Parathyroid adenoma (tissue), 2 donors: ENCODE data around the gene DHX35.

ENCODE experiments used
- H2AFZ ChIP-seq: fragments of 300-600 bp; sonication (generic); one replicate; pipeline ENCODE4 v1.7.0; 2017; ENCODE audit warnings: antibody characterized with exemption, mild to moderate bottlenecking
- H3K27ac ChIP-seq: fragments of 300-600 bp; sonication (generic); one replicate; pipeline ENCODE4 v1.7.0; 2017
- H3K27me3 ChIP-seq: fragments of 300-600 bp; sonication (generic); one replicate; pipeline ENCODE4 v1.7.0; 2017; ENCODE audit warnings: low read length; ENCODE audit not compliant: control insufficient read depth, insufficient read depth
- H3K36me3 ChIP-seq: fragments of 300-600 bp; sonication (generic); one replicate; pipeline ENCODE4 v1.7.0; 2017; ENCODE audit warnings: low read length; ENCODE audit not compliant: control insufficient read depth, insufficient read depth
- H3K4me1 ChIP-seq: fragments of 300-600 bp; sonication (generic); one replicate; pipeline ENCODE4 v1.7.0; 2017; ENCODE audit warnings: control low read depth
- H3K4me2 ChIP-seq: fragments of 300-600 bp; sonication (generic); one replicate; pipeline ENCODE4 v1.7.0; 2017; ENCODE audit warnings: low read length
- H3K4me3 ChIP-seq: fragments of 300-600 bp; sonication (generic); one replicate; pipeline ENCODE4 v1.7.0; 2017; ENCODE audit warnings: low read depth, low read length
- H3K79me2 ChIP-seq: fragments of 300-600 bp; sonication (generic); one replicate; pipeline ENCODE4 v1.7.0; 2017; ENCODE audit warnings: control low read depth
- H3K9ac ChIP-seq: fragments of 300-600 bp; sonication (generic); one replicate; pipeline ENCODE4 v1.7.0; 2017; ENCODE audit warnings: mild to moderate bottlenecking
- H3K9me3 ChIP-seq: fragments of 300-600 bp; sonication (generic); one replicate; pipeline ENCODE4 v1.7.0; 2017; ENCODE audit warnings: low read length; ENCODE audit not compliant: control insufficient read depth
- TF ChIP-seq, protein P1 (sequence below): fragments of 300-600 bp; sonication (generic); IDR thresholded peaks from one replicate; pipeline ENCODE4 v1.7.0; 2017; ENCODE audit warnings: antibody characterized with exemption, mild to moderate bottlenecking
- donor health status: primary hyperparathyroidism.

The DHX35 gene

DNA sequence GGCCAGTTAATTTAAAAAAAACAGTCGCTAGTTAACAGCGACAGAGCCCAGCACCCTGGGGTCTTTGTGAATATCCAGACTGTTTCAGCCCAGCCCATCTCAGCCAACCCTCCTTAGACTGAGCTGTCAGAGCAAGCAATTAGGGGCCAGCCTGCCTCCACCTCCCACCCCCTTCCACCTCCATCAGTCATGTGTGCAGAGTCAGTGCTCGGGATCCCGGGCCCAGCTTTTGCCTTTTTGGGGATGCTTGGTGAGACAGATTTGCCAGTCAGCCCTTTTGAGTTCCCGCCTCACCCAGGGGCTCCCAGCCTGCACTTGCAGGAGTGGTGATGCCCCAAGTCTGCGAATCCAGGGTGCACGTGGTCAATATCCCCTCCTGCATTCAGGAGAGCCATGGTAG is 42.5 kb upstream of the DHX35 start:
- TF ChIP-seq, protein P1, sequence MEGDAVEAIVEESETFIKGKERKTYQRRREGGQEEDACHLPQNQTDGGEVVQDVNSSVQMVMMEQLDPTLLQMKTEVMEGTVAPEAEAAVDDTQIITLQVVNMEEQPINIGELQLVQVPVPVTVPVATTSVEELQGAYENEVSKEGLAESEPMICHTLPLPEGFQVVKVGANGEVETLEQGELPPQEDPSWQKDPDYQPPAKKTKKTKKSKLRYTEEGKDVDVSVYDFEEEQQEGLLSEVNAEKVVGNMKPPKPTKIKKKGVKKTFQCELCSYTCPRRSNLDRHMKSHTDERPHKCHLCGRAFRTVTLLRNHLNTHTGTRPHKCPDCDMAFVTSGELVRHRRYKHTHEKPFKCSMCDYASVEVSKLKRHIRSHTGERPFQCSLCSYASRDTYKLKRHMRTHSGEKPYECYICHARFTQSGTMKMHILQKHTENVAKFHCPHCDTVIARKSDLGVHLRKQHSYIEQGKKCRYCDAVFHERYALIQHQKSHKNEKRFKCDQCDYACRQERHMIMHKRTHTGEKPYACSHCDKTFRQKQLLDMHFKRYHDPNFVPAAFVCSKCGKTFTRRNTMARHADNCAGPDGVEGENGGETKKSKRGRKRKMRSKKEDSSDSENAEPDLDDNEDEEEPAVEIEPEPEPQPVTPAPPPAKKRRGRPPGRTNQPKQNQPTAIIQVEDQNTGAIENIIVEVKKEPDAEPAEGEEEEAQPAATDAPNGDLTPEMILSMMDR, result no peak
- Histone ChIP-seq H3K9me3 (no peaks in the 10 kb centered on the region), H2AFZ (no peak overlapping the region), H3K9ac (no peak overlapping the region), H3K4me1 (no peaks in the 10 kb centered on the region), H3K36me3 (no peaks in the 10 kb centered on the region), H3K27ac (no peak overlapping the region), H3K27me3 (no peaks in the 10 kb centered on the region), H3K79me2 (no peaks in the 10 kb centered on the region), H3K4me2 (no peak overlapping the region), H3K4me3 (no peak overlapping the region)

DNA sequence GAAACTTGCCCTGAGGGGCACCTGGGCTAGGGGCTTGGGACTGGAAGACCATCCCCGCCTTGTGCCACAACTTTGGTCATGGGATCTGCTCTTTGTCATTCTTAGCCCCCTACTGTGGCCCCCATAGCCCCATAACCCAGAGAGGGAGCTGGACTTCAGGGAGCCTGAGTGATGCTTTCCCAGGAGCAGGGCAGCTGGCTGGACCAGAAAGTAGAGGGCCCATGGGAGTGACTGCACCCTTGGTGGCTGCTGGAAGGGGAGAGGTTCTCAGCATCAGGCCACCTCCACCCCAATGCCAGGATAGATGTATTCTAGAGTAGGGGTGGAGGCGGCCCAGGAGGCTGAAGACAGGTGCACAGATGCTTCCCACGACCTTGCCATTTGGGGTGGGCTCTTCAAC is 41.7 kb upstream of the DHX35 start:
- H3K27ac ChIP-seq, result no peak overlapping the region
- TF ChIP-seq, protein P1, result no peak
- H3K9ac ChIP-seq, result no peak overlapping the region
- no peaks in the 10 kb centered on the region for H3K9me3 ChIP-seq
- no peaks in the 10 kb centered on the region for H3K36me3 ChIP-seq
- no peak overlapping the region for H3K4me3 ChIP-seq
- H2AFZ ChIP-seq, result no peak overlapping the region
- H3K4me1 ChIP-seq, result no peaks in the 10 kb centered on the region
- H3K4me2 ChIP-seq, result no peak overlapping the region
- H3K79me2 ChIP-seq, result no peaks in the 10 kb centered on the region
- no peaks in the 10 kb centered on the region for H3K27me3 ChIP-seq

DNA sequence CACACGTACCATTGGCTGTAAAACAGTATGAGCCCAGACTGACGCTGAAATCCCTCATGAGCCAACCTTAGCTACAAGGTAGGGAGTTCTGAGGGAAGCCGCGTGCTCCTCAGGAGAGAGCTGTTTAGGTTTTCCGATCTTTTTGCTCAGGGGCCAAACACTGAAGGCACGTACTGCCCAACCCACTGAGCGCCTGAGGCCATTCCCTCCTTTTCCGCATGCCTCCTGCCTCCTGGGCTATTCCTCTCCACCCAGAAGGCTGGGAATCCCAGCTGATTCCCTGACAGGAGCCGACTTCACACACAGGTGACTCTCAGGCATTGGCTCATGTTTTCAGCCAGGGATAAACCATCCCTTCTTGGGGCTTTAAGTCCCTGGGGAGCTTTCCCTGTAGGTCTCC is 41.3 kb upstream of the DHX35 start:
- TF ChIP-seq, protein P1, result no peak
- Histone ChIP-seq H3K79me2 (no peaks in the 10 kb centered on the region), H3K27ac (no peak overlapping the region), H3K9ac (no peak overlapping the region), H3K9me3 (no peaks in the 10 kb centered on the region), H3K4me3 (no peak overlapping the region), H3K36me3 (no peaks in the 10 kb centered on the region), H3K27me3 (no peaks in the 10 kb centered on the region), H2AFZ (no peak overlapping the region), H3K4me1 (no peaks in the 10 kb centered on the region), H3K4me2 (no peak overlapping the region)

DNA sequence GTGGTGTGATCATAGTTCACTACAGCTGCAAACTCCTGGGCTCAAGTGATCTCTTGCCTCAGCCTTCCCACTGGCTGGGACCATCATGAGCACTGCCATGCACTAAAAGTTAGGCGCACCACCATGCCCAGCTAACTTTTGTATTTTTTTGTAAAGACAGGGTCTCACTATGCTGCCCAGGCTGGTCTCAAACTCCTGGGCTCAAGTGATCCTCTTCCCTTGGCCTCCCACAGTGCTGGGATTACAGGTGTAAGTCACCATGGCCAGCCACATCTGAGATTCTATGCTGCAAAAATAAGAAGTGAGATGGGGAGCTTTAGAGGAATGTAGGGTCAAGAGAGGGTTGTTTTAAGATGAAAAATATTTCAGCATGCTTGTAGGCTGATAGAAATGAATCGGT is 37.4 kb upstream of the DHX35 start:
- no peaks in the 10 kb centered on the region for H3K9me3 ChIP-seq
- H3K4me2 ChIP-seq, result no peak overlapping the region
- no peaks in the 10 kb centered on the region for H3K27me3 ChIP-seq
- H3K27ac ChIP-seq, result no peak overlapping the region
- H2AFZ ChIP-seq, result no peak overlapping the region
- peaks cover 7% of the 10 kb centered on the region for H3K4me1 ChIP-seq
- TF ChIP-seq, protein P1, result no peak
- H3K79me2 ChIP-seq, result no peaks in the 10 kb centered on the region
- no peak overlapping the region for H3K9ac ChIP-seq
- no peaks in the 10 kb centered on the region for H3K36me3 ChIP-seq
- H3K4me3 ChIP-seq, result no peak overlapping the region

DNA sequence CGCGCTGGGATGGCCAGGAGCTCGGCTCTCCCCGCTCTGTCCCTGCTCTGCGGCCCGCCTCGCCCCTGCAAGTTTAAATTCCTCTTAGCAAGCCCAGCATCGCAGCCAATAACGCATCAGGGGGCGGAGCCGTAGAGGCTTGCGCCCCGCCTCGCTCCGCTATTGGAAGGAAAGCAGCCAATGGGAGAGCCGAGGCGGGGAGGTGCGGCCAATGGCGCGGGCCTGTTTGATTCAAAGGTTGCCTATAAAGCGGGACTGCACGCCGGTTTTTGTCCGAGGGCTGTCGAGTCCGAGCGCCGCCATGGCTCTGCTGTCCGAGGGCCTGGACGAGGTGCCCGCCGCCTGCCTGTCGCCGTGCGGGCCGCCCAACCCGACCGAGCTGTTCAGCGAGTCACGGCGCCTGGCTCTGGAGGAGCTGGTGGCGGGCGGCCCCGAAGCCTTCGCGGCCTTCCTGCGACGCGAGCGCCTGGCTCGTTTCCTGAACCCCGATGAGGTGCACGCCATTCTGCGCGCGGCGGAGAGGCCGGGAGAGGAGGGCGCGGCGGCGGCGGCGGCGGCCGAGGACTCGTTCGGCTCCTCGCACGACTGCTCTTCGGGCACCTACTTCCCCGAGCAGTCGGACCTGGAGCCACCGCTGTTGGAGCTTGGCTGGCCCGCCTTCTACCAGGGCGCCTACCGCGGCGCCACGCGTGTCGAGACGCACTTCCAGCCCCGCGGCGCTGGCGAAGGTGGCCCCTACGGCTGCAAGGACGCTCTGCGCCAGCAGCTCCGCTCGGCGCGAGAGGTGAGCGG is 35.8 kb upstream of the DHX35 start, which contains the start of gene FAM83D:
FAM83D (plus strand) TSS at position 276 of the 792 bp plus-strand sequence; CDS start at position 302, 26 bp downstream.
- Histone ChIP-seq H3K27me3 (no peaks in the 10 kb centered on the region), H3K4me1 (peaks cover 7% of the 10 kb centered on the region), H3K27ac (no peak within 1 kb of the TSS), H3K9me3 (no peaks in the 10 kb centered on the region), H3K79me2 (no peaks in the 10 kb centered on the region), H3K9ac (no peak within 1 kb of the TSS), H3K36me3 (no peaks in the 10 kb centered on the region), H2AFZ (peak within 1 kb of the TSS; percentile 95), H3K4me3 (peak within 1 kb of the TSS; percentile 63), H3K4me2 (peak within 1 kb of the TSS; percentile 92)
- TF ChIP-seq, protein P1, result no peak
